Activated naive CD4-positive, alpha-beta T cell treated with anti-CD3 and anti-CD28 coated beads, Interleukin-2, amount 50 U/mL, for 72 hours (primary cell): ENCODE results near the gene AK8. TPM values are rescaled to one million over a fixed set of nuclear protein-coding genes. Genes with fewer than 3 reads are reported as not detected.
"Not testable (repeated sequence)": the region's sequence is repeated elsewhere in the genome, so short reads cannot be mapped to it uniquely, and the experiment has no call there.

Source experiments
- ATAC-seq, 2 donors: fragments of 150-1000 bp; cut with Tn5 transposase; 2 replicates each; pipeline ENCODE4 v1.10.0; 2021; ENCODE audit warnings: mild to moderate bottlenecking in 2 of 2, moderate library complexity in 2 of 2
- DNase-seq, 2 donors: peaks; one replicate each; pipeline ENCODE4 v3.0.0; 2021 to 2022; ENCODE audit warnings: low spot score in 2 of 2
- H3K27ac Mint-ChIP-seq, 2 donors: one replicate each; pipeline ENCODE4 v1.8.0; 2022; ENCODE audit warnings: mild to moderate bottlenecking in 2 of 2, mixed read lengths in 2 of 2
- H3K36me3 Mint-ChIP-seq, 2 donors: one replicate each; pipeline ENCODE4 v1.8.0; 2022; ENCODE audit warnings: mixed read lengths in 2 of 2
- H3K9me3 Mint-ChIP-seq, 2 donors: one replicate each; pipeline ENCODE4 v1.8.0; 2022; ENCODE audit warnings: mixed read lengths in 2 of 2
- total RNA-seq, 2 donors: library from RNA; stranded (reverse); gene quantifications; one replicate each; pipeline ENCODE4 v1.2.3, GENCODE V29; 2022

Gene AK8
- total RNA-seq, 2 donors from 2014 or later = not detected

- peaks cover 0 to 9% of the 10 kb centered on the region in 2 donors for H3K36me3 Mint-ChIP-seq
- H3K9me3 Mint-ChIP-seq = peaks cover 0 to 11% of the 10 kb centered on the region in 2 donors
- no peak for ATAC-seq
These were observed 101.2 kb downstream of the AK8 start for GRCh38 chr9:132776891-132777290.

GRCh38 chr9:132776268-132776667, 101.8 kb downstream of the AK8 start:
- ATAC-seq = no peak

More at GRCh38 chr9:132776891-132777290, 101.2 kb downstream of the AK8 start:
- DNase-seq = no peak
- no peak overlapping the region for H3K27ac Mint-ChIP-seq

GRCh38 chr9:132775720-132776119, 102.4 kb downstream of the AK8 start:
- Mint-ChIP-seq H3K36me3 (peaks cover 0 to 14% of the 10 kb centered on the region in 2 donors), H3K27ac (no peak overlapping the region), H3K9me3 (peaks cover 0 to 17% of the 10 kb centered on the region in 2 donors)
- no peak for ATAC-seq
- no peak for DNase-seq

More at GRCh38 chr9:132776268-132776667, 101.8 kb downstream of the AK8 start:
- Mint-ChIP-seq H3K9me3 (peaks cover 0 to 17% of the 10 kb centered on the region in 2 donors), H3K36me3 (peaks cover 0 to 14% of the 10 kb centered on the region in 2 donors), H3K27ac (no peak overlapping the region)
- DNase-seq = no peak

GRCh38 chr9:132774886-132775285, 103.2 kb downstream of the AK8 start:
- DNase-seq (no peak), ATAC-seq (no peak)
- Mint-ChIP-seq H3K27ac (no peak overlapping the region), H3K9me3 (peaks cover 0 to 17% of the 10 kb centered on the region in 2 donors), H3K36me3 (peaks cover 2 to 17% of the 10 kb centered on the region in 2 donors)

- DNase-seq (no peak), ATAC-seq (no peak)
- Mint-ChIP-seq H3K36me3 (peaks cover 11 to 22% of the 10 kb centered on the region in 2 donors), H3K9me3 (peaks cover 0 to 17% of the 10 kb centered on the region in 2 donors), H3K27ac (no peak overlapping the region)
These were observed 104.2 kb downstream of the AK8 start for GRCh38 chr9:132773764-132774339.

GRCh38 chr9:132773093-132773492, 105.0 kb downstream of the AK8 start:
- H3K27ac Mint-ChIP-seq = peak overlapping the region in 1 of 2 donors; percentile 19
- no peak for ATAC-seq

GRCh38 chr9:132771752-132772151, 106.3 kb downstream of the AK8 start:
- Mint-ChIP-seq H3K9me3 (peaks cover 0 to 17% of the 10 kb centered on the region in 2 donors), H3K36me3 (peaks cover 11 to 22% of the 10 kb centered on the region in 2 donors)
- not testable (repeated sequence) for H3K27ac Mint-ChIP-seq, ATAC-seq, DNase-seq

More at GRCh38 chr9:132773093-132773492, 105.0 kb downstream of the AK8 start:
- H3K9me3 Mint-ChIP-seq = peaks cover 0 to 17% of the 10 kb centered on the region in 2 donors
- peaks cover 11 to 22% of the 10 kb centered on the region in 2 donors for H3K36me3 Mint-ChIP-seq
- no peak for DNase-seq

GRCh38 chr9:132770770-132771310, 107.2 kb downstream of the AK8 start:
- ATAC-seq (no peak), DNase-seq (no peak)
- Mint-ChIP-seq H3K27ac (peak overlapping the region in 1 of 2 donors; percentile 95), H3K36me3 (peaks cover 11 to 22% of the 10 kb centered on the region in 2 donors), H3K9me3 (peaks cover 0 to 17% of the 10 kb centered on the region in 2 donors)

- ATAC-seq (peak; percentile 68 to 80), DNase-seq (peak; percentile 70 to 71)
- Mint-ChIP-seq H3K36me3 (peaks cover 11 to 22% of the 10 kb centered on the region in 2 donors), H3K9me3 (peaks cover 0 to 17% of the 10 kb centered on the region in 2 donors), H3K27ac (peak overlapping the region; percentile 95)
These were observed 107.9 kb downstream of the AK8 start for GRCh38 chr9:132769906-132770769.

GRCh38 chr9:132768932-132769905, 108.9 kb downstream of the AK8 start:
- peak in 1 of 2 donors; percentile 69 for DNase-seq
- Mint-ChIP-seq H3K36me3 (peaks cover 11 to 22% of the 10 kb centered on the region in 2 donors), H3K27ac (peak overlapping the region; percentile 95), H3K9me3 (peaks cover 0 to 17% of the 10 kb centered on the region in 2 donors)
- peak; percentile 70 to 82 for ATAC-seq

- DNase-seq = no peak
- Mint-ChIP-seq H3K9me3 (no peaks in the 10 kb centered on the region), H3K27ac (no peak overlapping the region), H3K36me3 (no peaks in the 10 kb centered on the region)
- no peak for ATAC-seq
These were observed 114.5 kb downstream of the AK8 start for GRCh38 chr9:132763574-132763973.

- Mint-ChIP-seq H3K27ac (no peak overlapping the region), H3K36me3 (no peaks in the 10 kb centered on the region), H3K9me3 (no peaks in the 10 kb centered on the region)
- DNase-seq (no peak), ATAC-seq (no peak)
These were observed 115.2 kb downstream of the AK8 start for GRCh38 chr9:132762896-132763295.

GRCh38 chr9:132761602-132762001, 116.5 kb downstream of the AK8 start:
- DNase-seq (no peak), ATAC-seq (no peak)
- no peaks in the 10 kb centered on the region for H3K9me3 Mint-ChIP-seq
- peak overlapping the region in 1 of 2 donors; percentile 22 for H3K27ac Mint-ChIP-seq
- H3K36me3 Mint-ChIP-seq = no peaks in the 10 kb centered on the region

GRCh38 chr9:132760057-132760456, 118.0 kb downstream of the AK8 start:
- Mint-ChIP-seq H3K9me3 (no peaks in the 10 kb centered on the region), H3K36me3 (no peaks in the 10 kb centered on the region), H3K27ac (no peak overlapping the region)
- ATAC-seq = no peak
- DNase-seq = no peak

GRCh38 chr9:132757016-132757415, 121.1 kb downstream of the AK8 start:
- Mint-ChIP-seq H3K36me3 (no peaks in the 10 kb centered on the region), H3K9me3 (no peaks in the 10 kb centered on the region), H3K27ac (no peak overlapping the region)
- no peak for ATAC-seq
- DNase-seq = no peak
